SIG-M5 treated with dmso at 0.1 percent for 504 hours (cell line): ENCODE results near the gene TTC7B.
"Not testable (repeated sequence)": the region's sequence is repeated elsewhere in the genome, so short reads cannot be mapped to it uniquely, and the experiment has no call there.

ENCODE experiments used
- DNase-seq: peaks from one replicate; lab custom pipeline; 2025; ENCODE audit not compliant: unreplicated experiment; lab: John Stamatoyannopoulos, UW

Gene TTC7B

DNA sequence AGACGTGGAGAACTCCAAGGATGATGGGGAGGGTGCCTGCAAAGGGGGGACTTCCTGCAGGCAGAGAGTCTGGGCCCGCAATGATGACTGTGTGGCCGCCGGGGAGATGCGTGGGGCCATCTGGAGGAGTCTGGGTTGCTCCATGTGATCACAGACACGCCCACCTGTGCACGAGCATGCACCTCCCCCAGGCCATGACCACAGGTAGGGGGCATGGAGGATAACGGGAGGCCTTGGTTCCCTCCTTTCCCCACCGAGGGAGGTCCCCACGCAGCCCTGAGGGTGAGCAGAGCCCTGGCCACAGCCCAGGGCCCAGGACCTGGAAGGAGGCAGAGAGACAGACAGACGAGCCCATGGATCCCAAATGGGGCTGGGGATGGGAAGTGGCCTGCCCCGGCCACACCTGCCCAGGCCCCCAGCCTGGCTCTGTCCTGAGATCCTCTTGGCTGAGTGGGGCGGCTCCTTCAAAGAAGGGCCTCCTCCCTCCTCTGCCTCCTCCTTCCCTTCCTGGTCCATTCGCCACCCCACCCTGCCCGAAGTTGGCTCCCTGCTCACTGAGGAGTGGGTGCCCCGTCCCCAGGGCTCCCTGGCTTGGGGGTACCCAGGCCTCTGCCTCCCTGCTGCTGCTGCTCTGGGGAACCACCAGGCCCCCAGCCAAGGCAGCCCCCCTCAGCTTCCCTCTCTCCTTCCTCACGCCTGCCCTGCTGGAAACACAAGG is 281.2 kb downstream of the TTC7B start:
- no peak for DNase-seq

DNA sequence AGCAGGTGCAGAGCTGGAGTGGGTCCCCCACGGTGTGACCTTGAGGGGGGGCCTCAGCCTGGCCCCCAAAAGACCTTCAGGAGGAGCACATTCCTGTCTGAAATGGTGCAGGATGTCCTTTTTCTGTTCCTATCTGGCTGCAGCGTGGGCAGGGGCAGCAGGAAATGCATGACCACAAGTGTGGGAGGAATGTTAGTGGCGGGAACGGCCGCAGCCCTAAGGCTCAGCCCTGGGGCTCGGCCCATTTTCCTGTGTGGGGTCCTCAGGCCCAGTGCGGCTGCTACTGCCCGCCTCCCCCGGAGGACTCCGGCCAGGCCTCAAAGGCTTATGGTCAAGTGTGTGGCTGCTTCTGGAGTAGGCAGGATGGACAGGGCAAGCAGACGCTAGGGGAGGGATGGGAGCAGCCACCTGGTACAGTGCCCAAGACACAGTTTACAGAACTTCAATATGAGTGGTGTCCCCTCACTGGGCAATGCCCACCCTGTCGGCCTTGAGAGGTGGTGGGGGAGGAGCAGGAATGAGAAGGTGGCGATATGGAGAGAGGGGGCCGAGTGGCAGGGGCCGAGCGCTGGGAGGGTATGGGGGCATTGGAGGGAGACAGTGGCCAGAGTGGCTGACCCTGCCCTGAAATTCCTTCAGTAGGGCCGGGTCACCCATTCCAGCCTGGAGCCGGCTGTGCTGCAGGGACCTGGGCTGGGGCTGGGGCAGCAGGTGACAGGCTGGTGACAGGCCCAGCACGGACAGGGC is 282.0 kb downstream of the TTC7B start:
- DNase-seq, result no peak

DNA sequence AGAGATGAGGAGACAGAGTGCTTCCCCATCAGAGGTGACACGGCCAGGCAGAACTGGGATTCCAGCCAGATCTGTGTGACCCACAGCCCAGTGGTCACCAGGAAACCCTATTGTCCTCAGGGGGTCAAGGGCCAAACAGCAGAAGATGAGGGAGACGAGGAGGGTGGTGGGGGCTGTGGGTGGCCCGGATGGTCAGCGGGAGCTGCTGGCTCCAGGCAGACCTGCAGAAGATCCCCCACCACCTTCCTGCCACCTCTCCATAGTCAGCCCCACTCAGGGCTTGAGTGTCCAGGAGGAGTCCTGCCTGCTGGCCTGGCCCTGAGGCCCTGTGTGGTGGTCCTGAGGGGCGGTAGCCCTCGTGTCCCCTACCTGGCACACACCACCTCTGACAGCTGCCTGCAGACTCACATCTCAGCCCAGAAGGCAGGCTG is 282.6 kb downstream of the TTC7B start:
- DNase-seq, result no peak

DNA sequence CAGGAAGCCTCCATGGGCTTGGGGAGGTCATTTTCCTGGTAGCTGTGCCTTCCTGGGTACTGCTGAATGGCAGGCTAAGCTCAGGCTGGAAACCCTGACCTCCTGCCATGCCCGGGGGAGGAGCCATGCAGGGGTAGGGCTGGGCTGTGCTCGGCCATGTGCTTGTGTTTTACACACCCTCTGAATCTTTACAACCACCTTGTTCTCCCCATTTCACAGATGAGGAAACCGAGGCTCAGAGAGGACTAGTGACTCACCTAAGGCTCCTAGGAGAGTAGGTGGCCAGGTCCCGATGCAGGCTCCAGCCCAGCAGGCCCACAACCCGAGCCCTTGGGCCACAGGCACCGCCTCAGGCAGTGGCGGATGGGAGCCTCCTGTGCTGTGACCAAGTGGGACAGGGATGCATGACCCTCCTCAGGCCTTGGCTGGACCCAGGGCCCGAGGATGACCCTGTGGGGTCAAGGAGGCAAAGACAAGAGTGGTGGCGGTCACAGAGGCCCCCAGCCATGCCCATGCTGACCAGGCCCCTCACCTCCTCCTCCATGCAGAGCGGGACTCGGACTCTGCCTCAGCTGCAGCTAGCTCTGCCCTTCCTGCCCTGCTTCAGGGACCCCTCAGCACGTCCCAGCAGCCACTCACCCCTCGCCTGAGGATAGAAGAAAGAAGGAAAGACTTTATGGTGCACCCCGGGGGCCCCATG is 283.3 kb downstream of the TTC7B start:
- no peak for DNase-seq

DNA sequence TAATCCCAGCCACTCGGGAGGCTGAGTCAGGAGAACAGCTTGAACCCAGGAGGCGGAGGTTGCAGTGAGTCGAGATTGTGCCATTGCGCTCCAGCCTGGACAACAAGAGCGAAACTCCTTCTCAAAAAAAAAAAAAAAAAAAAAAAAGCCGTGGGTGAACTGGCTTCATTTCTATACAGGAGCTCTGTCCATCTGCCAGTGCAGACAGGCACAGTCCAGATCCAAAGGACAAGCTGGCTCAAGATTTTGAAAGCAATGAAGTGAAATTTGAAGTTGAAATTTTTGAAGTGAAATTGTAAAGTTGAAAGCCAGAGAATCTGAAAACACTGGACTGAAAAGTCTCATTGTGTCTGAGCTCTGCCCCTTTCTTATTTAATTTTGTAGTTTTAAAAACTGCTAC is 284.7 kb downstream of the TTC7B start:
- no peak for DNase-seq

DNA sequence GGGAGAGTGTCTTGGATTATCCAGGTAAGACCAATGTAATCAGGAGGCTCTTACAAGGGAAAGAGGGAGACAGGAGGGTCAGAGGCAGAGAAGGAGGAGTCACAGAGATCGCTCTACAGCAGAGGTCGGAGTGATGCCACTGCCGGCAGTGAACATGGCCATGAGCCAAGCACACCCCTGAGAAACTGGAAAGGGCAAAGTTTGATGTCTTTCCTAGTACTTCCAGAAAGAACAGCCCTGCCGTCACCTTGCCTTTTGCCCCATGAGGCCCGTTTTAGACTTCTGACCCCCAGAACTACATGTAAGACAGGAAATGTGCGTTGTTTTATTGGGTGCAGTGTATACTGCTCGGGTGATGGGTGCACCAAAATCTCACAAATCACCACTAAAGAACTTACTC is 285.7 kb downstream of the TTC7B start:
- no peak for DNase-seq

DNA sequence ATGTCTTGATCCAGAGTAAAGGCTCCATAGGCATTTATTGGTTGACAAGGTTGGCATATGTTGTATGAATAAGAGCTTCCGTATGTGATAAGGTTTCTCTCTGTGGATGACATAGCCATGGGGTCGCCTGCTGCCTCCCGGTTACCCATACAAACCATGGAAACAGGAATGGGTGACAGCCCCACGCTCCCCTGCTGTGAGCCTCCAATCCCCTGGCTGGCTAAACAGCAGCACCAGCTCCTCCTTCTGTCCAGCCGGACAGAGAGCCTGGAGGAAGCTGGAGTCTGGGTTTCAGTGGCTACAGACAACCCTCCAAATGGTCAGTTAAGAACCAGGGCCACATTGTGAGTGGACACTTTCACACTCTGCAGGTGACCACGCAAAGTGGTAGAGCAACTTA is 288.3 kb downstream of the TTC7B start:
- DNase-seq, result no peak

DNA sequence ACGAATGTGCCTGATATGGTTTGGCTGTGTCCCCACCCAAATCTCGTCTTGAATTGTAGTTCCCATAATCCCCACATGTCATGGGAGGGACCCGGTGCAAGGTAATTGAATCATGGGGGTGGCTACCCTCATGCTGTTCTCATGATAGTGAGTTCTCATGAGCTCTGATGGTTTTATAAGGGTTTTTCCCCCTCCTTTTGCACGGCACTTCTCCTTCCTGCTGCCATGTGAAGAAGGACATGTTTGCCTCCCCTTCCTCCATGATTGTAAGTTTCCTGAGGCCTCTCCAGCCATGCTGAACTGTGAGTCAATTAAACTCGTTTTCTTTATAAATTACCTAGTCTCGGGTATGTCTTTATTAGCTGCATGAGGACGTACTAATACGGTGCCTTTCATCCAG is 289.7 kb downstream of the TTC7B start:
- not testable (repeated sequence) for DNase-seq

DNA sequence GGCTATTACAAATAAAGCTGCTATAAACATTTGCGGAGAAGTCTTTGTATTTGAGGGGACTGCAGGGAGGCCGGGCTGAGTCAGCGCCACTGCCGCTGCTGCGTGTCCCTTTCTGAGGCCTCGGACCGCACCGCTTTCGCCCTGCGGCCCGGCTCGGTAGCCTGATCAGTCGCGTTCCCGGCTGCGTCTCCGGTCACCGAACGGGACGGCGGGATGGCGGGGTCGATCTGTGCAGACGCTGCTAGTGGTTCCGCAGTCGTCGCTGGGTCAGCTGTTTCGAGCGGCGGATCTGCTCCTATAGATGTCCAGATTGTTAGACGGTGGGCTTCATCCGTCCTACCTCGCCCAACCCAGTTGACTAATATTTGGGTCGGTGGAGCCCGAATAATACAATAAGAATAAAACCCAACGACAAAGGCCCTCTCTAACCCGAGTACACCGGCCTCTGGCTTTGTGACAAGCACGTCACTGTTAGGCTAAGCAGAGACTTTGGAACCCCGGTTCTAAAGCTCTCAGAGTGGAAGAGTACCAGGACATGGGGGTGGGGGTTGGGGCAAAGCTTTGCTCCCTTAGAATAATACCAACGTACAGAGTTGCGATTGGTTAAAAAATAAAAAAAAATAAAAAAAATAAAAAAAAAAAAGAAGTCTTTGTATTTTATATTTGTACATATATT is 290.7 kb downstream of the TTC7B start:
- not testable (repeated sequence) for DNase-seq

DNA sequence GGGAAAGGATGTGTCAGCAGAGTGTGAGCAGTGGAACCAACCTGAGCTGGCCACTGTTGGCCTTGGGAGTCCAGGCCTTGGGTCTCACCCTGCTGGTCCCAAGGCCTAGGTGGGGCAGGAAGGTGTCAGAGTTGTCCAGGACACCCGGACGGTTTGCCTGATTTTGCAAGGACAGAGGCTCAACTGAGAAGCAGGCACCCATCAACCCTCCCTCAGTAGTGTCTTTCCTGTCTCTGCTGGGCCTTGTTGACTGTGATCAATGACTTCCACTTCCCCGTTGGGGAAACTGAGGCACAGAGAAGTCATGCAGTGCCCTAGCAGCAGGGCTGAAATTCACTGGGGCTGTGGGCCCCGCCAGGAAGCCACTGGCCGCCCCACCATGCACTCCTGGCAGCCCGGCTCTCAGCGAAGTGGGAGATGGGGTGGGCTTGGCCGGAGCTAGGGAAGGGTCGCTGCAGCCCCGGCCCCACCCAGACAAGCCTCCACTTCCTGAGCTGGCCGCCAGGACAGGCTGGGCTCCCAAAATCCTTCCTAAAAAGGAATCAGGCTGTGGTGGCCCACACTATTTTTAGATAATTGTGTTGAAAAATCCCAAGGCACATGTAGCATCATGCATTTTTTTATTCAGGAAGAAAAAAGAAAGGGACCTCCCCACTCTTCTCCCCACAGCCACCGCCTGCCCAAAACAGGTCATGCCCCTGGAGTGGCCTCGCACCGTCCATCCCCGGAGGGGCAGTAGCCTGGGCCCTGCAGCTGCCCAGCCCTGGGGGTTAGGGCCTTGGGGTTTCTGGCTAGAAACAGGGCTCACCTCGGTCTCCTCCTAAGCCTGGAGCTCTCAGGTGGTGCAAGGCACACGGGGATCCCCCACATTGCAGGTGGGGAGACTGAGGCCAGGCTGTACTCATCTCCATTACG is 292.0 kb downstream of the TTC7B start:
- no peak for DNase-seq

DNA sequence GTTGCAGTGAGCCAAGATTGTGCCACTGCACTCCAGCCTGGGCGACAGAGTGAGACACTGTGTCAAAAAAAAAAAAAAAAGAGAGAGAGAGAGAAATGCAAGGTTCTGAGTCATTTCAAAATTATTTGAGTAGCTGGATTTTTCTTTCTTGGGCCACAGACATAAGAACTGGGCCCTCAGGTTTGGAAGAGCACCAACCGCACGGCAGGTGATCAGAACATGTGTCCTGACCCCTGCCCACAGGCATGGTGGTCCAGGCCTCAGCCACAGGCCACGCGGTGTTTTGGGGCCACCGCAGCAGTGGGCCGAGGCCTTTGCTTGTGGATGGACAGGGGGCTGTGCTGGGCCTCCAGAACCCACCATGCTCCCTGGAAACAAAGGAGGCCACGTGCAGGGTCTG is 292.7 kb downstream of the TTC7B start:
- DNase-seq, result no peak

DNA sequence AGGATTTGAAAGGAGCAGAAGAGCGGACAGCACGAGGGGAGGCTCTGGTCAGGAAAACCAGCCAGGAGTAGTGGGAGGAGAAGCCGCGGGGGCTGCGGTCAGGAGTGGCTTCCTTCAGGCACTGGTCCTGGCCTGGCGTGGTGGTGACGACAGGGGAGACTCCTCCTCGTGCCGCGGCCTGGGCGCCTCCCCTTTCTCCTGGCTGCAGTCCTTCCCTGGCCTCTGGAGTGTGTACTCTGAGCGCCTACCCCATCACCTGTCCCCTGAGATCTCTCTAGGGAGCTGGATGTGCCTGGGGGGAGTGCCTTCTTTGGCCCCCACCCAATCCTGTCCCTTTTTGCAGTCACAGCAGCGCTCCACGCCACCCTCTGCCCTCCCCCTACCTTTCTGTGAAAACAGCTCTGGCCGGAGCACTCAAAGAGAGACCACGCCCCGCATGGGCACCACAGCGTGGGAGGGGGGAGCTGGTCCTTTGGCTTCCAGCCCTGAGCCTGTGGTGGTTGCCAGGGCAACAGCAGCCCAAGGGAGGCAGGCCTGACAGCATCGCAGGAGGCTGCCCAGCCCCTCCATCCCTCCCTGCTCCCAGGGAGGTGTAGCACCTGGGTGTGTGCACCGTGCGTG is 293.5 kb downstream of the TTC7B start:
- DNase-seq, result no peak

DNA sequence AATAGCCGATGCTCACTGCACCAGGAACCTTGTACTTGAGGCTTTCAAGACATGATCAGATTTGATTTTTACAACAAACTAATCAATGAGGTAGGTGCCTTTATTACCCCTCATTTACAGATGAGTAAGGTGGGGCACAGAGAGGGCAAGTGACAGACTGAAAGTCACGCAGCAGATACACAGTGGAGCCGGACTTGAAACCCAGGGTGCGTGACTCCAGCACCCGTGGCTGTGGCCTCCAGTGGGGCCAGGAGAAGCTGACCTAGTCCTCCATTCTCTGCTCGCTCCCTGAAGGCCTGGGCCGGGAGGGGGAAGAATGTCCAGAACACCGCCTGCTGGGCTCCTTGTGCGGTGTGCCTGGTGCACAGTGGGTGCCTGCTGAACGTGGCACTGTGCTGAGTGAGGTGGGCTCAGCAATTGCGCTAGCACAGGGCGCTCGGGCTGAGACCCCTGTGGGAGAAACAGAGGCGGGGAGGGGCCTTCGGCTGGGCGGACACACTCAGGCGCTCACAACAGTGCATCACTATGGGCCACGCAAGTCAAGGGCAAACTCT is 294.2 kb downstream of the TTC7B start:
- DNase-seq, result no peak

DNA sequence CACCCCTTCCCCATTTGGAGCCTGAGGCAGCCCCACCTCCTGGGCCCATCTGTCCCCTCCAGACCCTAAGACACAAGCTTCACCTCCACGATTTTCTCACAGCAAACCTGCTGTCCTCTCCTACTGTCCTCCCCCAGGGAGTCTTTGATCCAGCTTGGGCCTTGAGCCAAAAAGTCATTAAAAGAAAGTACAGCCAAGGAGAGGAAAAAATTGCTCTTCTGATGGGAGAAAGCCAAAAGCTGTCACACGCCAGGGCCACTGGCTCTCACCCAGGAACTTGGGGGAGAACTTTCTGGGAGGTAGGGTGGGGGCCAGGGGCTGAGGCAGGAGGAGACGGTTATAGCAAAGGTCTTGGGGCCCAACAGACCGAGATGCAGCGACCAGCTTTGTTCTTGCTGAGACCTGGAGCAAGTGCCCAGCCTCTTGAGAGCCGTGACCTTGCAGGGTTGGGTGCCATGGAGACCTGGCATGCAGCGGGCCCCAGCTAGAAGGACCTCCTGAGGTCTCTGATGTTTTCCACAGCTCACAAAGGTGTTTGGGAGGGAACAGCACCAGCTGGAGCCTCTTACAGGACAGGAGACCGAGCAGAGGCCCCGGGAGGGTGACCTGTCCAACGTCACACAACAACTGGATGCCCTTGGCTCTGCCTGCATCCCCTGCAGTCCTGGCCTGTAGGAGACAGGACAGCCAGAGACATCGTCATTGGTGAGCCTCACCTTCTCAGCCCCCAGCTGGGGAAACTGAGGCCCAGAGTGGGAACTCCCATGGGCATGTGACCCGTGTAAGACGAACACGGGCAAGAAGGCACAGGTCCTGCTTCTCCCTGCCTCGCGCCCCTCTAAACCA is 294.9 kb downstream of the TTC7B start:
- no peak for DNase-seq

DNA sequence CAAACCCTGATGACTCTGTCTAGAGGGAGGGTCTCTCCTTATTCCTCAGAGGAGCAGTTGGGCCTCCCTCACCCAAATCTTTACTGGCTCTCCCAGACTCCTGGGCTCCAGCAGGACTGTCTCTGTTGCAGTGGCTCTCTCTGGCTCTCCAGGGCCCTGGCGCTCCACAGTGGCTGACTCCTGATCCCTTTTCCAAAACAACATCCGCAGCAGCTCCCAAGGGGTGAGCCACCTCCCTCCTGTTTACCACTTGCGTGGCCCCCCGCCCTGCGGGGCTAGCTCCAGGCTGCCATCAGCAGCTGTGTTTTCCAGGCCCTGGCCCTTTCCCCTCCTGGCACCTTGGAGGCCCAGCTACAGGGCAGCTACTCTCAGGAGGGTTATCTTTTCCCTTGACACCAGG is 295.9 kb downstream of the TTC7B start:
- DNase-seq, result no peak

DNA sequence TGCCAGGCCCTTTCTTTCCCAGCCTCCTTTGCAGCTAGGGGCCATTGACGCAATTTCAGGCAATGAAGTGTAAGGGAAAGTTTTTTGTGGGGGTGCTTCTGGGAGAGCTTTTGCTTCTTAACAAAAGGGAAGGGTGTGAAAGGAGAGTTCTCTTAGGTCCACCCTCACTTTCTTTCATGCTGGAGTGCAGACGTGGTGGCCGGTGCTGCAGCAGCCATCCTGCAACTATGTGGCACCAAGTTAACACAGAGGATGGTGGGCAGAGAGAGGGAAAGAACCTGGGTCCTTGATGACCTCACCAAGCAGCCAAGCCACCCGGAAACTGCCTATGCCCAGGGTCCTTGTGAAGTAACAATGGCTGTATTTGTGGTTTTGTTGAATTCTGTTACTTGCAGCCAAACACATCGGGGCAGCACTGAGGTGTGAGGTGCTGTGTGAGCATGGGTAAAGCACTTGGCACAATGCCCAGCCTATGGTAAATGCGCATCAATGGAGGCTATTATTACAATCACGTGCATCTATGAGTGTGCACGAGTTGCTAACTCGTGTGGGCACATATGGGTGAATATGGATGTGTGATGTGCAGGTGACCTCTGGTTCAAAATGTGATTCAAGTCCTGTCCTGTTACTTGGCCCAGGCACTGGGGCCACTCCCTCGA is 296.8 kb downstream of the TTC7B start:
- DNase-seq, result no peak

DNA sequence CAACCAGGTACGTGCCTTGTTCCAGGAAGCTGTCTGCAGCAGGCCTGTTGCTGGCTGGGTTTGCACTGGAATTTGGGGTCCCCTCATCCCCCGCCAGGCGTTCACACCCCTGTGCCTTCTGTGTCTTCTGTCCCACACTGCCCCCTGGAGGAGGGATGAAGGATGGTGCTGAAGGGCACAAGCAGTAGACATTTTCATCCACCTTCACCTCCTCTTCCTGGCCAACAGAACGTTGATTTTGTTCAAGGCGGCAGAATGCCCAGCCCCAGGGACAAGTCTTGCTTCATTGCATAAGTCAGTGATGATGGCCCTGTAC is 297.3 kb downstream of the TTC7B start:
- DNase-seq, result no peak
